WTC11 (cell line): Measurements from ENCODE around the gene ITPR3. TPM values are rescaled to one million over a fixed set of nuclear protein-coding genes. Genes with fewer than 3 reads are reported as not detected.

Source experiments
- ATAC-seq: fragments of 200-7000 bp; cut with Tn5 transposase; 2 replicates; pipeline ENCODE4 v1.10.0; 2021; ENCODE audit warnings: mild to moderate bottlenecking, moderate library complexity
- CTCF ChIA-PET: fragments of 300-600 bp; sonication (Branson Sonifier 250); formaldehyde crosslinking; loops from one replicate; lab custom pipeline; 2021; ENCODE audit warnings: antibody characterized with exemption; lab: Charles Lee
- POLR2A ChIA-PET: fragments of 350-600 bp; sonication (Branson Sonifier 250); formaldehyde crosslinking; loops from one replicate; lab custom pipeline; 2021; ENCODE audit warnings: antibody characterized with exemption; lab: Charles Lee
- DNase-seq: peaks from one replicate; pipeline ENCODE4 v3.0.0; 2021; ENCODE audit warnings: low spot score
- H3K27ac Mint-ChIP-seq: 2 replicates; pipeline ENCODE4 v1.8.0; 2021; ENCODE audit warnings: mixed read lengths
- H3K27me3 Mint-ChIP-seq: 2 replicates; pipeline ENCODE4 v1.8.0; 2021; ENCODE audit warnings: low read depth, mild to moderate bottlenecking, moderate library complexity, mixed read lengths
- H3K36me3 Mint-ChIP-seq: 2 replicates; pipeline ENCODE4 v1.8.0; 2021; ENCODE audit warnings: mixed read lengths
- H3K4me1 Mint-ChIP-seq: 2 replicates; pipeline ENCODE4 v1.8.0; 2022; ENCODE audit warnings: mixed read lengths
- H3K4me3 Mint-ChIP-seq: 2 replicates; pipeline ENCODE4 v1.8.0; 2021; ENCODE audit warnings: mild to moderate bottlenecking, moderate library complexity, mixed read lengths
- H3K9me3 Mint-ChIP-seq: 2 replicates; pipeline ENCODE4 v1.8.0; 2021; ENCODE audit warnings: mixed read lengths
- ARID4B ChIP-seq: sonication (generic); formaldehyde crosslinking; IDR thresholded peaks from 2 replicates; pipeline ENCODE4 v1.8.0; 2023; ENCODE audit warnings: missing genetic modification reagents, mild to moderate bottlenecking, borderline replicate concordance
- CREM ChIP-seq: sonication (generic); formaldehyde crosslinking; IDR thresholded peaks from 2 replicates; pipeline ENCODE4 v1.8.1; 2022; ENCODE audit warnings: mild to moderate bottlenecking, missing genetic modification reagents, moderate library complexity
- EMX1 ChIP-seq: fragments of 250-450 bp; sonication (Bioruptor Pico); IDR thresholded peaks from 2 replicates; pipeline ENCODE4 v1.8.0; 2021; ENCODE audit warnings: mild to moderate bottlenecking
- ERG ChIP-seq: fragments of 250-450 bp; sonication (Bioruptor Pico); IDR thresholded peaks from 2 replicates; pipeline ENCODE4 v1.8.0; 2021; ENCODE audit warnings: mild to moderate bottlenecking
- GTF2I ChIP-seq: fragments of 250-450 bp; sonication (Bioruptor Pico); conservative IDR thresholded peaks from 2 replicates; pipeline ENCODE4 v1.4.0; 2021; ENCODE audit warnings: mild to moderate bottlenecking
- HMGXB4 ChIP-seq: sonication (generic); formaldehyde crosslinking; IDR thresholded peaks from 2 replicates; pipeline ENCODE4 v1.8.1; 2023; ENCODE audit warnings: mild to moderate bottlenecking, moderate library complexity, missing genetic modification reagents
- IRF1 ChIP-seq: sonication (generic); formaldehyde crosslinking; IDR thresholded peaks from 2 replicates; pipeline ENCODE4 v1.8.0; 2023; ENCODE audit warnings: missing genetic modification reagents
- JUN ChIP-seq: sonication (generic); formaldehyde crosslinking; IDR thresholded peaks from 2 replicates; pipeline ENCODE4 v1.8.0; 2023; ENCODE audit warnings: mild to moderate bottlenecking, missing genetic modification reagents
- MLX ChIP-seq: sonication (generic); formaldehyde crosslinking; IDR thresholded peaks from 2 replicates; pipeline ENCODE4 v1.8.1; 2023; ENCODE audit warnings: mild to moderate bottlenecking, missing genetic modification reagents, moderate library complexity
- MYBL2 ChIP-seq: sonication (generic); formaldehyde crosslinking; IDR thresholded peaks from 2 replicates; pipeline ENCODE4 v1.8.1; 2023; ENCODE audit warnings: mild to moderate bottlenecking, moderate library complexity, missing genetic modification reagents
- OVOL2 ChIP-seq: fragments of 250-450 bp; sonication (Bioruptor Pico); IDR thresholded peaks from 2 replicates; pipeline ENCODE4 v1.9.0; 2021; ENCODE audit warnings: mild to moderate bottlenecking, borderline replicate concordance
- SMAD4 ChIP-seq: sonication (generic); formaldehyde crosslinking; IDR thresholded peaks from 2 replicates; pipeline ENCODE4 v1.8.0; 2022; ENCODE audit warnings: mild to moderate bottlenecking, missing genetic modification reagents
- SP1 ChIP-seq: sonication (generic); formaldehyde crosslinking; conservative IDR thresholded peaks from 2 replicates; pipeline ENCODE4 v1.8.1; 2022; ENCODE audit warnings: missing genetic modification reagents
- TEAD4 ChIP-seq: sonication (generic); formaldehyde crosslinking; IDR thresholded peaks from 2 replicates; pipeline ENCODE4 v1.8.0; 2022; ENCODE audit warnings: mild to moderate bottlenecking, missing genetic modification reagents
- ZBTB21 ChIP-seq: sonication (generic); formaldehyde crosslinking; IDR thresholded peaks from 2 replicates; pipeline ENCODE4 v1.8.1; 2023; ENCODE audit warnings: mild to moderate bottlenecking, missing genetic modification reagents, borderline replicate concordance
- ZNF396 ChIP-seq: fragments of 250-450 bp; sonication (Bioruptor Pico); IDR thresholded peaks from 2 replicates; pipeline ENCODE4 v1.8.0; 2021; ENCODE audit warnings: mild to moderate bottlenecking, moderate library complexity, borderline replicate concordance
- total RNA-seq: library from RNA; stranded (reverse); gene quantifications from 3 replicates; pipeline ENCODE4 v1.2.3, GENCODE V29; 2021

The ITPR3 gene
- total RNA-seq, 1 experiment from 2014 or later: 47.3 TPM

- H3K27me3 Mint-ChIP-seq: no peaks in the 10 kb centered on the region
- H3K4me1 Mint-ChIP-seq: no peaks in the 10 kb centered on the region
- POLR2A ChIA-PET: no interaction called here
Observed at GRCh38 chr6:33679761-33680160, 58.6 kb downstream of the ITPR3 start.

GRCh38 chr6:33682341-33682740, 61.2 kb downstream of the ITPR3 start:
- CTCF ChIA-PET: interaction anchor here (2.8 kb wide), 1 partner anchor 18 kb away, joined by 9 read pairs; no protein-coding TSS in a partner anchor
- TF ChIP-seq OVOL2 (CRISPR knock-in tag) (no peak), HMGXB4 (CRISPR knock-in tag) (no peak), MLX (CRISPR knock-in tag) (no peak), ZBTB21 (CRISPR knock-in tag) (no peak), ERG (CRISPR knock-in tag) (no peak)

More at GRCh38 chr6:33679761-33680160, 58.6 kb downstream of the ITPR3 start:
- TF ChIP-seq SMAD4 (CRISPR knock-in tag): no peak
- TF ChIP-seq JUN (CRISPR knock-in tag): no peak
- TF ChIP-seq EMX1 (CRISPR knock-in tag): no peak
- no peak for TF ChIP-seq ERG (CRISPR knock-in tag)
- no peak for TF ChIP-seq SP1
- TF ChIP-seq HMGXB4 (CRISPR knock-in tag): no peak
- no peak for TF ChIP-seq IRF1 (CRISPR knock-in tag)
- TF ChIP-seq ARID4B (CRISPR knock-in tag): no peak
- TF ChIP-seq GTF2I: no peak
- TF ChIP-seq ZNF396 (CRISPR knock-in tag): no peak
- TF ChIP-seq CREM: no peak
- no peak for TF ChIP-seq TEAD4 (CRISPR knock-in tag)
- no peak for TF ChIP-seq MYBL2 (CRISPR knock-in tag)
- TF ChIP-seq, all 79 proteins: peak for 0
- no peak overlapping the region for H3K27ac Mint-ChIP-seq
- peaks cover 43% of the 10 kb centered on the region for H3K36me3 Mint-ChIP-seq
- no peak overlapping the region for H3K4me3 Mint-ChIP-seq
- DNase-seq: no peak
- no peaks in the 10 kb centered on the region for H3K9me3 Mint-ChIP-seq
- CTCF ChIA-PET: no interaction called here
- ATAC-seq: no peak

More at GRCh38 chr6:33682341-33682740, 61.2 kb downstream of the ITPR3 start:
- Mint-ChIP-seq H3K4me3 (no peak overlapping the region), H3K4me1 (no peaks in the 10 kb centered on the region), H3K9me3 (no peaks in the 10 kb centered on the region), H3K27ac (no peak overlapping the region), H3K27me3 (no peaks in the 10 kb centered on the region), H3K36me3 (peaks cover 56% of the 10 kb centered on the region)
- POLR2A ChIA-PET: no interaction called here
- ATAC-seq (no peak), DNase-seq (no peak)
